Measurements from ENCODE around the gene TOPORS.
"Not testable (repeated sequence)": the region's sequence is repeated elsewhere in the genome, so short reads cannot be mapped to it uniquely, and the experiment has no call there.

TOPORS gene

GRCh38 chr9:32552172-32552872 lies at the start of gene TOPORS, which contains the start of gene SMIM27:
Gene TOPORS (minus strand): TSS chr9:32552586. CDS start chr9:32552436, 150 bp downstream.
Gene SMIM27 (plus strand): TSS chr9:32552327. CDS start chr9:32552435, 108 bp downstream.
- DNase-seq (ENCODE audit: low spot score): peak; percentile 90

- DNase-seq (ENCODE audit: low spot score): not testable (repeated sequence)
Measured at GRCh38 chr9:32599021-32599420, 46.6 kb upstream of the TOPORS start.

DNA sequence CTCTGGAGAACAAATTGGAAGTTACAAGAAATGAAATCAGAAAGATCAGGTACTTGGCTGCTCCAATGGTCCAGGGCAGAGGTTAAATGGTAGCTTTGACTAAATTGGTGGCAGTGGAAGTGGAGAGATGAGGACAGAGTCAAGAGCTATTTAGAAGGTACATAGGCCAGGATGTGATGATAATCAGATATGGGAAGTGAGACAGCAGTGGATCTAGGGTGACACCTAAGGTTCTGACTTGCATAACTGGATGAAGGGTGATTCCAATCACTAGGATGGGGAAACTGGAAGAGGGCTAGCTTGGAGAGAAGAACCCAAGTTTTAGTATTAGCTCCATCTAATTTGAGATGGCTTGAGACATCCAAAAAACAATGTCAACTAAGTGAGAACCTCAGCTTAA lies 44.5 kb upstream of the TOPORS start:
- no peak for DNase-seq (ENCODE audit: low spot score)

DNA sequence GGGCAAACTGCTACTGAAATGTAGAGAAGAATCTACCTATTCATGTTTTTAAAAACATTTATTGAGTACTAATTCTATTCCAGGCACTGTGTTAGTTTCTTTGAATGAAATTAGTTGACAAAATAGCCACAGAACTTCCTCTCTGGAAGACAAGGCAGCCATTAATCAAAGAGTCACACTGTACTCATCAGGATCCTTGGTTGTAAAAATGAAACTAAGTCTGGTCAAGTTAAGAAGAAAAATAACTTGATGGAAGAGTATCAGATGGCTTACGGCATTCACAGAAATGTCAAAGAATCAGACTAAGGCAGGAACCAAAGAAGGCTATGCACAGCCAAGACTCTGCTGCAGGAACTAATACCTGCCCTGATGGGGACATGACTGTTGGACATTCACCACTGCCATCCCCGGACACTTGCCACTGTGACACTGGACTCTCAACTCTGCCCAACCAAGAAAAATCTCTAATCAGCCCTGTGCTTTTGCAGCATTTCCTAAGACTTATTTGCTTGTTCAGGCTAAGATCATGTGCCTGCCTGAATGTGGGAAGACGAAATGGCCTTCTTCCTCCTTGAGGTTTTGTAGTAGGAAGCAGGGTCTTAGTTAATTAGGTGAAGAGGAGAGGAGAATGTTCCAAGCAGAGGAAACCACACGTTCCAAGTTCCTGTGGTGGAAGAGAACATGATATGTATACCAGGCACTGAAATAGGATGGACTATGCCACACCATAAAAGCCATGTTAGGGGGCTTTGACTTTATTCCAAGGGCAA lies 43.9 kb upstream of the TOPORS start:
- DNase-seq (ENCODE audit: low spot score): no peak

- DNase-seq (ENCODE audit: low spot score): no peak
Measured at GRCh38 chr9:32590898-32591297, 38.5 kb upstream of the TOPORS start.

DNA sequence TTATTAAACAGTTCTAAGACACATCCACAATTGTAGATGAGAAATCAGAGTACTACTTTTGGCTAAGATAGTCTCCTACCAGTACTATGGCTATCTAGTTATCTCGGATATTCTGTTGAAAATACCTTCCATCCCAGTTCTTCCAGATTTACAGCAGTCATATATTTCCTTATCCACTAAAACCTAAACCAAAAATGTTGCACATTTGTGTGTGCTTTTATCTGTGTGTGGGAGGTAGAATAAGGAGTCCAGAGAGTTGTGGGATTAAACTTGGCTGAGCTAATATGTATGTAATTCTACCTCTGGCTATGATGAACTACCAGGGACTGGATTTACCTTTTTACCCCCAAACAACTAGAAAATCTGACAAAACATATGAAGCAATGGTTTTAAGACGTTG lies 38.1 kb upstream of the TOPORS start:
- DNase-seq (ENCODE audit: low spot score): no peak

DNA sequence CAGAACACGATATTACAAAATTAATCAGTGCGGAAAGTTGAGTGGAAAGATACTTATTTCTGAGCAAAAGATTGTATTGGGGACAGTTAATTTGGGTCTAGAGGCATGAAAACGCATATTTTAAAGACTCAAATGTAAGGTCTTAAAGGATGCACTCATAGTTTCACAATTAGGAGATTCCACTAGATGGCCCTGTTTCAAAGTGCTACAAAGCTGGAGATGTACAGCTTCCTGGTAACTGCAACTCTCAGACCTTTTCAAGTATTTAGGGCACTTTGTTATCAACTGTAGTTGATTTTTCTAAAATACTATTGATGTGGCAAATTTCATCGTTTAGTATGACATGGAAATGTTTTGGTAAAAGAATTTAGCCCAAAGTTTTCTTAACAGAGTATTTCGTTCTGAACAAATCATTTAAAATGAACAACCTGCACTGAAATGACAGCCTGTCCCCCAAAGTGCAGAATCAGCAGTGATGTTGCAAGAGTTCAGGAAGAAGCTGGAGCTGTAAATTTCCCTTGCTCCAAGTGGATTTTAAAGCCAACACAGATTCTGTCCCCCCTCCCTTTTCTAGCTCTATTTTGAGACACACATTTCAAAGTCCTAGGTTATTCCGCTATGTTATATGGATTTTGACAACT lies 36.8 kb upstream of the TOPORS start:
- DNase-seq (ENCODE audit: low spot score): peak; percentile 28

DNA sequence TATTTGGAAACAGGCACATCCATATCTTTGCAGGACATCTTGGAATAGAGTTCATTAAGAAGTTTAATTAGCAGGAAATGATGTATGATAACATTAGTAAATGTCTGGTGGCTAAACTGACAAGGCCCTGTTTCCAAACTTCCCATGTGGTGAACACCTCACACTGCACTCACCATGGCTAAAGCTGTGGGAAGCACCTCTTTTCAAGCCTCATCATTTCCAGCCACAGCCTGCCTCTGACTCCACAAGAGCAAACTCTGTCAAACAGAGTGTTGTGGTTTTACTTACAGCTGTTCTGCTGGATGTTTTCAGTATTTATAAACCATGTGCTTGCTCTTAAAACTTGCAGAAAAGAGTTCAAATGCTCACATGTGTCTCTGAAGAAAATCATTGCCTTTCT lies 35.5 kb upstream of the TOPORS start:
- DNase-seq (ENCODE audit: low spot score): no peak

DNA sequence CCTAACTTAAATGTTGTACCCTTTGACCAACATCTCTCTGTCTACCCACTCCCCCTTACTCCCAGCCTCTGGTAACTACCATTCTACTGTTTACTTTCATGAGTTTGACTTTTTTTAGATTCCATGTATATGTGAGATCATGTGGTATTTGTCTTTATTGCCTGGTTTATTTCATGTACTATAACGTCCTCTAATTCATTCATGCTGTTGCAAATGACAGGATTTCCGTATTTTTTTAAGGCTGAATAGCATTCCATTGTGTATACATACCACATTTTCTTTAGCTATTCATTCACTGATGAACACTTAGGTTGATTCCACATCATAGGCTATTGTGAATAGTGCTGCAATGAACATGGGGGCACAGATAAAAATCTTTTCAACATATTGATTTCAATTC lies 32.4 kb upstream of the TOPORS start:
- DNase-seq (ENCODE audit: low spot score): no peak

DNA sequence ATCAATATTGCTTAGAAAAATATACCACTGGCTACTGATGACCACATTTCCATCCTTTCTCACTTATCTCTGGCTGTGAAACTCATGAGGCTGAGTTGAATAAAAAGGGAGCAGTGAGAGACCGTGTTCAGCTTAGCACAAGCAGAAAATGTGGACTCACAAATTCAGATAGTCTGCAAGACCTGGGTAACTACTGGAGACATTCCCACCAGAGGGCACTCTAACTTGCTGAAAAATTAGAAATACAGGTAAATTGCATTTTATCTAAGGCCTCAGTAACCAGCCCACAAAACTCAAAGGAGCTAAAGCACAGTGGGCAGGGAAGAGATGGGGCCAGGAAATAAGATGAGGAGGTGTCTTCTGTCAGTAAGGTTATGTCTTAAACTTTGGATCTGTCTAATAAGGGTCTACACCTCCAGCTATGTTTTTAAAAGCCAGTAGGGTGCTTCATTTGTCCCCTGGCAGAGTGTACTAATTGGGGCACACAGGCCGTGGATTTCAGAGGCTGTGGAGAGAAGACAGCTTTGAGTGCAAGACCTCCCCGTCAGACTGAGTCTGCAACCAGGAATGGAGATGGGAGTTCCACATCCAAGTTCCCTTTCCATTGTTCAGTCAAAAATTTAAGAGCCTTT lies 29.2 kb upstream of the TOPORS start:
- DNase-seq (ENCODE audit: low spot score): peak; percentile 47

DNA sequence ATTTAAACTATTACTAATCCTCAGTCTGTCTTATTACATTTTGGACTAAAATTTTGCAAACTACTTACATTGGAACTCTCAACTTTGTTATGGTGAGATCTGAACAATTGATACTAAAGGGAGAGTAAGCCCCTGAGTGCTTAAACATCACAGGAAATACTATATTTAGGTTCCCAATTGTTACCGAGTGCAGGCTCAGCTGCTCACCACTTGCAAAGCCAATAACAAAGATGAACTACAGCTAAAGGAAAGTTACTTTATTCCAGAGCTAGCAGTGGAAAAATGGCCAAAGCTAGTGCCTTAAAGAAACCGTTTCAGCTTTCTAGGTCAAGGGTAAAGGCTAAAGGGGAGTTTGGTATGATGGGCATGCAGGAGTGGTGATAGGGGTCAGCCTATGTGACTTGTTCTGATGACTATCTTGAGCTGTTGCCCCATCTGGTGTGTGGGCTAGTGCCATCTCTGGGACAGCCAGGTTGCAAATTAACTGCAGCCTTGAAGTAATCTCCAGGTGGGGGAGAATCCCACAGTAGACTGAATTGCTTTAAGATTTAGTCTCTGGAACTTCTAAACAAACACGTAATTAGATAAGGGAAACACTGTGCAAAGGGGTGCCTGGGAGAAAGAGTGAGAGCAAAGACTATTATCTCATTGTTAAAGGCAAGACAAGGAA lies 28.4 kb upstream of the TOPORS start:
- DNase-seq (ENCODE audit: low spot score): no peak

DNA sequence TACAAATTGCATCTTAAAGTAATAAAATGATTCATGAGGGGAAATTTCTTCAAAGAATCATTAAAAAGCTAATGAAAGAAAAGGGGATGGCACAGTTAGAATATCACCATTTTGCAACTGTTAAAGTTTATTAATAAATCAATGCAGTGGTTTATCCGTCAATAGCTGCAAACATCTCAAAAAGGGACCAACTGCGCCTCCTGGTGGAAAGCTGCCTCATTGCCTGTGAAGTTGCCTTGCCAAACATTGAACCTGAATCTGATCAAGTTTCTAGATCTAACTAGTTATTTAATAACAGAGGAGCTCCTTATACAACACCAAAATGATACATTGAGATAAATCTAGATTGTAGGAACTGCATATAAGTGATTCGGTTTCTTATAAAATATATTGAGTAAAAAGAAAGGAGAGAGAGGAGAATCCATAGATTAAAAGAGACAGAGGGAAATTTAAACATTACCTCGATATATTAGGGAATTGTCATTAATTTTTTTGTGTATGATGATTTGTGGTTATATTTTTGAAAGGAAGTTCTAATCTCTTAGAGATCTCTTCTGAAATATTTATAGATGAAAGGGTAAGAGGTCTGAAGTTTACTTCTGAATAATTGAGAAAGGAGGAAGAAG lies 27.4 kb upstream of the TOPORS start:
- peak; percentile 73 for DNase-seq (ENCODE audit: low spot score)

GRCh38 chr9:32578976-32579375 lies 26.6 kb upstream of the TOPORS start:
- DNase-seq (ENCODE audit: low spot score): no peak

- DNase-seq (ENCODE audit: low spot score): no peak
Measured at GRCh38 chr9:32577316-32577715, 24.9 kb upstream of the TOPORS start.

GRCh38 chr9:32574858-32575257 lies 22.5 kb upstream of the TOPORS start:
- no peak for DNase-seq (ENCODE audit: low spot score)

- DNase-seq (ENCODE audit: low spot score): no peak
Measured at GRCh38 chr9:32573821-32574220, 21.4 kb upstream of the TOPORS start.

- peak; percentile 95 for DNase-seq (ENCODE audit: low spot score)
Measured at GRCh38 chr9:32572900-32573523, 20.6 kb upstream of the TOPORS start, which contains the start of gene NDUFB6. Gene NDUFB6 (minus strand): TSS chr9:32573159. CDS start chr9:32573060, 99 bp downstream.

DNA sequence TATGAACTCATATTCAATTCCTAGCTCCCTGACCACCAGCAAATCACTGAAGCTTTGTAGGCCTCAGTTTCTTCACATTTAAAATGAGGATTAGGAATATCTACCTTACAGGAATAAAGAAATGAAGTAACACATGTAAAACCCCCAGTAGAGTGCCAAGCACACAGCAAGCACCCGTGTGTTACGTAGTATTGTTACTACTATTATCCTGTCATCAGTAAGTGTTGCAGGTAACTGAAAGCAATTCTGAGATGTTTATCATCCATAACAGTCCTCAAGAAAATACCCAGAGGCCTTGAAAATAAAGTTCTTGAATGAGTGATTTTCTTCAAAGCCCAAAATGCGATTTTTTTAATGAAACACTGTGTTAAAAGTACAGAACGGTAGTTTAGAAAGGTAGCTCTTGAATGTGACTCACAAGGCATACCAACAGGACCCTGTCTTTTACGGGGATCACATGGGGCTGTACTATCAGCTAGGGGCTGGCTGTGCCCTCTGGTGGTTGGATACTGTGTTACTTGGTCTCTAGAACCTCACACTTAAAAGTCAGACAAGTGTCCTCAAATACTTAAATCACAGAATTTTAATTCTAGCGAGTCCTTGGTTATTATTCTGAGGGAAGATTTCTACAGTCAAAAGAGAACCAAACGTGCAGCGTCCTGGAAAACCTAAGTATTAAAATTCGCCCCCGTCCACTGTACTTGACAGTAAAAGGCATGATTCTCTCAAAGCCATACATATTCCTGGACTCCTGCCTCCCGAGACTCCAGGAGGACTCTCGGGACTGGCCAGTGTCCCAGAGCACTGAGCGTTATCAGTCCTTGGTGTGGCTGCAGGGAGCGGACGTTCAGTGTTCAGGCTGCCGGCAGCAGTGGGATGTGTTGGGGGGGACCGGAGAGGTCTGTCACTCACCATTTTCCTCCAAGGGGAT lies 19.8 kb upstream of the TOPORS start:
- DNase-seq (ENCODE audit: low spot score): peak; percentile 80

DNA sequence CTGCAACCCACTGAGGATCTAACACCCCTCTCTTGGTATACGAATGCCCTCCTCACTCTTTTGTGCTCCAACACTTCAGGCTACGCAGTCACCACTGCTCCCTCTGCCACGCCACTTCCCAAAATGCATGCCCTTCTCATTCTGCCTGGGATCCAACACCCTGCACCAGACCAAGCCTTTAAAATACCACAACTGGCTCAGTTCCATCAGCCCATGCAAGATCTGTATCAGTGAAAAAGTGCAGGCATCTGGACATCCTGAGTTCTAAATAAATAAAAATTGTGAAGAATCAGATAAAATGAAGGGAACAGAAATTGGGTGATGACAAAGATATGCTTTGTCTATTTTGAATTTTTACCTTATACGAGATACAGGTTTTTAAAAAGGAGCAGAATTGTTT lies 17.9 kb upstream of the TOPORS start:
- DNase-seq (ENCODE audit: low spot score): no peak

DNA sequence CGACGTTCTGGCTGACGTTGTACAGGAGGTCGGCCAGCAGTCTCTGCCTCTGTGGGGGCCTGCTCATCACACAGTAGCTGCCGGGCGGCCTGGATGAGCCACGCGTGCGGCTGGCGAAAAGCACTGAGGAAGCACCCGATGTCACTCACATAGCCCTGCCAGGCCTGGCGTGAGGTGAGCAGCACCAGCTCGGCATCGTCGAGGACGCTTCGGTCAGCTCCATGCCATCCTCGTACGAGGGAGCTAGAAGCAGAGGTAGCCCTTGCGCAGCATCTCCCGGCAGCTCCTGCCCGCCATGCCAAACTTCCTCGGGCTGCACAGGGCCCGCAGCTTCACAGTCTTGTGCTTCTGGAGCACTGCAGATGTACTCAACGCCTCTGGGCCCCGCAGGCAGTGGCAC lies 14.4 kb upstream of the TOPORS start:
- DNase-seq (ENCODE audit: low spot score): no peak

Measured in activated CD4-positive, alpha-beta T cell treated with anti-CD3 and anti-CD28 coated beads, Interleukin-2, Interleukin-4, amounts not matched to agents 100 ng/mL and 50 ng/mL, durations not matched to agents 16 hours and 8 hours (primary cell).